Osteoblast (primary cell): ENCODE data around the gene EZH1. TPM values are rescaled to one million over a fixed set of nuclear protein-coding genes. Genes with fewer than 3 reads are reported as not detected.
"Not testable (repeated sequence)": the region's sequence is repeated elsewhere in the genome, so short reads cannot be mapped to it uniquely, and the experiment has no call there.

Experiments
- DNase-seq: peaks from one replicate; pipeline ENCODE4 v3.0.0; 2011; ENCODE audit warnings: low spot score, mixed read lengths; ENCODE audit not compliant: insufficient read length; ENCODE audit errors: missing footprints
- H2AFZ ChIP-seq: 2 replicates; pipeline ENCODE4 v1.6.0; 2011; ENCODE audit warnings: mild to moderate bottlenecking, low read length
- H3K27ac ChIP-seq: 2 replicates; pipeline ENCODE4 v1.5.1; 2011; ENCODE audit warnings: mild to moderate bottlenecking, low read depth, low read length, moderate library complexity
- H3K27me3 ChIP-seq: 2 replicates; pipeline ENCODE4 v1.6.0; 2012; ENCODE audit warnings: mild to moderate bottlenecking, control low read depth, inconsistent platforms, low read length, moderate library complexity; ENCODE audit not compliant: insufficient read depth
- H3K36me3 ChIP-seq: 2 replicates; pipeline ENCODE4 v1.5.1; 2011; ENCODE audit warnings: mild to moderate bottlenecking, low read length, control low read depth, moderate library complexity; ENCODE audit not compliant: insufficient read depth
- H3K4me1 ChIP-seq: 2 replicates; pipeline ENCODE4 v1.5.1; 2011; ENCODE audit warnings: mild to moderate bottlenecking, low read length, control low read depth, moderate library complexity; ENCODE audit not compliant: insufficient read depth
- H3K4me2 ChIP-seq: 2 replicates; pipeline ENCODE4 v1.6.0; 2011; ENCODE audit warnings: mild to moderate bottlenecking, low read length; ENCODE audit not compliant: insufficient read depth
- H3K4me3 ChIP-seq: fragments of 200-600 bp; sonication (generic); 3 replicates; pipeline ENCODE4 v1.5.1; 2012; ENCODE audit warnings: mild to moderate bottlenecking, low read length, inconsistent platforms; ENCODE audit not compliant: insufficient read depth
- H3K79me2 ChIP-seq: 2 replicates; pipeline ENCODE4 v1.6.0; 2012; ENCODE audit warnings: mild to moderate bottlenecking, low read length, control low read depth, inconsistent platforms; ENCODE audit not compliant: insufficient read depth
- H3K9me3 ChIP-seq: 2 replicates; pipeline ENCODE4 v1.5.1; 2011; ENCODE audit warnings: low read depth, low read length, control low read depth
- H4K20me1 ChIP-seq: 2 replicates; pipeline ENCODE4 v1.6.0; 2012; ENCODE audit warnings: mild to moderate bottlenecking, low read length, control low read depth; ENCODE audit not compliant: insufficient read depth
- total RNA-seq: library from RNA; depleted of rRNA; stranded (reverse); fragments of >200 nt; gene quantifications from 2 replicates; pipeline ENCODE4 v1.2.3, GENCODE V29; 2012
- TF ChIP-seq, protein P1 (sequence below): IDR thresholded peaks from 2 replicates; pipeline ENCODE4 v1.5.1; 2011; ENCODE audit warnings: mild to moderate bottlenecking, low read depth, low read length, moderate library complexity; ENCODE audit errors: extremely low read depth

Gene EZH1
- total RNA-seq, 1 donor, result 30.8 TPM

DNA sequence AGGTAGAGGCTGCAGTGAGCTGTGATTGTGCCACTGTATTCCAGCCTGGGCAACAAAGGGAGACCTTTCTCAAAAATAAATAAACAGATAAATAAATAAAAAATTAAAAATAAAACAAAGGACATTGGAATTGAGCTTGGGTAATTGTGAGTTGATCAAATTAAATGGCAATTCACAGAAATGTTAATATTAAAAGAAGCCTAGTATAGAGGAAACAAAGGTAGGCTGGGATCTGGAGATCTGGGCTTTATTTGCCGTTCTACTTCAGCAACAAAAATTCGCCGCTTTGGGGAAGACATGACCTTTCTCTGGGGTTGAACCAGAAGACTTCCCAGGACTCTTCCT, 28.1 kb upstream of the EZH1 start:
- TF ChIP-seq, protein P1, sequence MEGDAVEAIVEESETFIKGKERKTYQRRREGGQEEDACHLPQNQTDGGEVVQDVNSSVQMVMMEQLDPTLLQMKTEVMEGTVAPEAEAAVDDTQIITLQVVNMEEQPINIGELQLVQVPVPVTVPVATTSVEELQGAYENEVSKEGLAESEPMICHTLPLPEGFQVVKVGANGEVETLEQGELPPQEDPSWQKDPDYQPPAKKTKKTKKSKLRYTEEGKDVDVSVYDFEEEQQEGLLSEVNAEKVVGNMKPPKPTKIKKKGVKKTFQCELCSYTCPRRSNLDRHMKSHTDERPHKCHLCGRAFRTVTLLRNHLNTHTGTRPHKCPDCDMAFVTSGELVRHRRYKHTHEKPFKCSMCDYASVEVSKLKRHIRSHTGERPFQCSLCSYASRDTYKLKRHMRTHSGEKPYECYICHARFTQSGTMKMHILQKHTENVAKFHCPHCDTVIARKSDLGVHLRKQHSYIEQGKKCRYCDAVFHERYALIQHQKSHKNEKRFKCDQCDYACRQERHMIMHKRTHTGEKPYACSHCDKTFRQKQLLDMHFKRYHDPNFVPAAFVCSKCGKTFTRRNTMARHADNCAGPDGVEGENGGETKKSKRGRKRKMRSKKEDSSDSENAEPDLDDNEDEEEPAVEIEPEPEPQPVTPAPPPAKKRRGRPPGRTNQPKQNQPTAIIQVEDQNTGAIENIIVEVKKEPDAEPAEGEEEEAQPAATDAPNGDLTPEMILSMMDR, result no peak
- Histone ChIP-seq H3K27me3 (no peaks in the 10 kb centered on the region), H4K20me1 (no peaks in the 10 kb centered on the region), H3K36me3 (peaks cover 25% of the 10 kb centered on the region), H2AFZ (peak overlapping the region; percentile 95), H3K4me2 (peak overlapping the region; percentile 98), H3K4me3 (peak overlapping the region; percentile 88), H3K9me3 (no peaks in the 10 kb centered on the region), H3K79me2 (peaks cover 7% of the 10 kb centered on the region), H3K27ac (peak overlapping the region; percentile 86), H3K4me1 (peaks cover 28% of the 10 kb centered on the region)
- no peak for DNase-seq

DNA sequence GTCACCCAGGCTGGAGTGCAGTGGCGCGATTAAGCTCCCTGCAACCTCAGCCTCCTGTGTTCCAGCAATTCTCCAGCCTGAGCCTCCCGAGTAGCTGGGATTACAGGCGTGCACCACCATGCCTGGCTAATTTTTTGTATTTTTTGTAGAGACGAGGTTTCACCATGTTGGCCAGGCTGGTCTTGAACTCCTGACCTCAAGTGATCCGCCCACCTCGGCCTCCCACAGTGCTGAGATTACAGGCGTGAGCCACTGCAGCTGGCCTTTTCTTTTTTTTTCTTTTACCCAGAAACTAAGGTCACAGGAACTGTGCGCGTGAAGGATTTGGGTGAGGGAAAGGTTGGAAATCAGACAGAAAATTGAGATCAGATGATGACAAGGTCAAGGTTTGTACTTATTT, 25.1 kb upstream of the EZH1 start:
- not testable (repeated sequence) for H3K27ac ChIP-seq, H3K79me2 ChIP-seq, H3K4me2 ChIP-seq, H3K27me3 ChIP-seq, H3K4me3 ChIP-seq, H4K20me1 ChIP-seq, H3K9me3 ChIP-seq, H3K36me3 ChIP-seq, H2AFZ ChIP-seq, DNase-seq
- H3K4me1 ChIP-seq, result peaks cover 16% of the 10 kb centered on the region

DNA sequence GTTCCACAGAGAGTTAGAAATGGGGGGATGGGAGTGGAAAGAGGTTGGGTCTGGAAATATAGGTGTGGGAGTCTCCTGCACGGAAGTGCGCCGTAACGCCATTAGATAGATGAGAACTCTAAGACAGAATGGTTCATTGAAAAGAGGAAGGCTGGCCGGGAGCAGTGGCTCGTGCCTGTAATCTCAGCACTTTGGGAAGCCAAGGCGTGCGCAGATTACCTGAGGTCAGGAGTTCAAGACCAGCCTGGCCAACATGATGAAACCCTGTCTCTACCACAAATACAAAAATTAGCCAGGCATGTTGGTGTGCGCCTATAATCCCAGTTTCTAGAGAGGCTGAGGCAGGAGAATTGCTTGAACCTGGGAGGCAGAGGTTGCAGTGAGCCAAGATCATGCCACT, 23.2 kb upstream of the EZH1 start:
- H2AFZ ChIP-seq, H3K36me3 ChIP-seq, DNase-seq, H3K27me3 ChIP-seq, H4K20me1 ChIP-seq, H3K79me2 ChIP-seq, H3K4me3 ChIP-seq, H3K4me2 ChIP-seq, H3K9me3 ChIP-seq, H3K4me1 ChIP-seq, H3K27ac ChIP-seq: not testable (repeated sequence)

DNA sequence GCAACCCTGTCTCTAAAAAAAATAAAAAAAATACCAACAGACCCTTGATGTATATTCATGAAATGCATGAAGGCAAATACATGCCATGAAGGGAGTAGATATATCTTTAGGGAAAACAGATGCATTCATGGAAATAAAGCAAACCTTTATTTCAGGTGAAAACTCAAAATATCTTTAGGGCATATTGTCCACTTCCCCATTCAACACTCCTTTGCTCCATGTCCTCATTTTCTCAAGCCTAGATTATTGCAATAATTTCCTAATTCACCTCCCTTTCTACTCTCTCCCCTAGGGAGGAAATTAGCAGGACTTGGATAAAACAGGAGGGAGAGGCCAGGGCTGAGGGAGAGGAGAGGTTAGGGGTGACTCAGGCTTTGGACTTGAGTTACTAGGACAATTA, 22.7 kb upstream of the EZH1 start:
- Histone ChIP-seq H3K36me3 (no peaks in the 10 kb centered on the region), H3K4me2 (no peak overlapping the region), H3K27ac (no peak overlapping the region), H3K4me1 (no peaks in the 10 kb centered on the region), H4K20me1 (no peaks in the 10 kb centered on the region), H3K27me3 (no peaks in the 10 kb centered on the region), H3K4me3 (no peak overlapping the region), H3K9me3 (no peaks in the 10 kb centered on the region), H3K79me2 (no peaks in the 10 kb centered on the region), H2AFZ (no peak overlapping the region)
- TF ChIP-seq, protein P1, result no peak
- no peak for DNase-seq

DNA sequence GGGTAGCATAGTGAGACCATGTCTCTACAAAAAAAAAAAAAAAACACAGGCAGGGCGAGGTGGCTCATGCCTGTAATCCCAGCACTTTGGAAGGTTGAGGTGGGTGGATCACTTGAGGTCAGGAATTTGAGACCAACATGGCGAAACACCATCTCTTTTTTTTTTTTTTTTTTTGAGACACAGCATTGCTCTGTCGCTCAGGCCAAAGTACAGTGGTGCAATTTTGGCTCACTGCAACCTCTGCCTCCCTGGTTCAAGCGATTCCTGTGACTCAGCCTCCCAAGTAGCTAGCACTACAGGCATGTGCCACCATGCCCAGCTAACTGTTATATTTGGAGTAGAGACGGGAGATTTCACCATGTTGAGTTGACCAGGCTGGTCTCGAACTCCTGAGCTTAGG, 21.3 kb upstream of the EZH1 start:
- H3K9me3 ChIP-seq, result no peaks in the 10 kb centered on the region

More for the DNA sequence above, 21.3 kb upstream of the EZH1 start:
- Histone ChIP-seq H3K36me3 (no peaks in the 10 kb centered on the region), H3K27me3 (peaks cover 13% of the 10 kb centered on the region), H3K27ac (no peak overlapping the region), H3K79me2 (no peaks in the 10 kb centered on the region), H4K20me1 (no peaks in the 10 kb centered on the region), H3K4me2 (no peak overlapping the region), H3K4me3 (no peak overlapping the region), H2AFZ (no peak overlapping the region), H3K4me1 (no peaks in the 10 kb centered on the region)
- DNase-seq, result no peak
- TF ChIP-seq, protein P1, result no peak
